ENCODE measurements around the gene ENTR1.

The ENTR1 gene

DNA sequence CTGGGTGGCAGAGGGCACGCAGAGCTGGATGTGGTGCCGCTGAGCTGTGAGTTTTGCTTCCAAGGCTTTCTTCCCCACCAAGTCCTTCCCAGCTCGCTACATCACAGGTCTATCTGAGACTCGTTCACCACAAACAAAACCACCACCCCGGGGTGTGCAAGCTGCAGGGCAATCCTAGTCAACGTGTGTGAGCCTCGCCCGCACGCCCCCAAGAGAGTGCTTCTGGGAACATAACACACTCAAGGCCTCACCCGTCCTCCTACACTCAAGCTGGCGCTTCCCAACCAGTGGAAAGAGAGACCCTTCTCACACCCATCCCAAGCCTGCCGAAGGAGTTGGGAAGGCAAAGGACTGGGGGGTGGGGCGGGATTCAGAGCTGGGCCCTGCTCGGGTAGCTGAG lies 21.0 kb downstream of the ENTR1 start:
- Histone ChIP-seq H3K36me3 (replicated peaks) (peaks cover 83% of the 10 kb centered on the region), H3K27ac (no peak overlapping the region), H3K27me3 (replicated peaks) (no peaks in the 10 kb centered on the region), H3K4me3 (ENCODE audit: low read depth, low read length) (no peak overlapping the region)
- TF ChIP-seq, protein P1, sequence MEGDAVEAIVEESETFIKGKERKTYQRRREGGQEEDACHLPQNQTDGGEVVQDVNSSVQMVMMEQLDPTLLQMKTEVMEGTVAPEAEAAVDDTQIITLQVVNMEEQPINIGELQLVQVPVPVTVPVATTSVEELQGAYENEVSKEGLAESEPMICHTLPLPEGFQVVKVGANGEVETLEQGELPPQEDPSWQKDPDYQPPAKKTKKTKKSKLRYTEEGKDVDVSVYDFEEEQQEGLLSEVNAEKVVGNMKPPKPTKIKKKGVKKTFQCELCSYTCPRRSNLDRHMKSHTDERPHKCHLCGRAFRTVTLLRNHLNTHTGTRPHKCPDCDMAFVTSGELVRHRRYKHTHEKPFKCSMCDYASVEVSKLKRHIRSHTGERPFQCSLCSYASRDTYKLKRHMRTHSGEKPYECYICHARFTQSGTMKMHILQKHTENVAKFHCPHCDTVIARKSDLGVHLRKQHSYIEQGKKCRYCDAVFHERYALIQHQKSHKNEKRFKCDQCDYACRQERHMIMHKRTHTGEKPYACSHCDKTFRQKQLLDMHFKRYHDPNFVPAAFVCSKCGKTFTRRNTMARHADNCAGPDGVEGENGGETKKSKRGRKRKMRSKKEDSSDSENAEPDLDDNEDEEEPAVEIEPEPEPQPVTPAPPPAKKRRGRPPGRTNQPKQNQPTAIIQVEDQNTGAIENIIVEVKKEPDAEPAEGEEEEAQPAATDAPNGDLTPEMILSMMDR (IDR thresholded peaks at IDR 0.05; ENCODE audit: low read depth, low read length, missing control alignments): no peak
- no peak for DNase-seq
- in situ Hi-C loops (cut with HindIII; ENCODE audit: low pct_ligation_motif_present, low sequenced_read_pairs): no loop called here

DNA sequence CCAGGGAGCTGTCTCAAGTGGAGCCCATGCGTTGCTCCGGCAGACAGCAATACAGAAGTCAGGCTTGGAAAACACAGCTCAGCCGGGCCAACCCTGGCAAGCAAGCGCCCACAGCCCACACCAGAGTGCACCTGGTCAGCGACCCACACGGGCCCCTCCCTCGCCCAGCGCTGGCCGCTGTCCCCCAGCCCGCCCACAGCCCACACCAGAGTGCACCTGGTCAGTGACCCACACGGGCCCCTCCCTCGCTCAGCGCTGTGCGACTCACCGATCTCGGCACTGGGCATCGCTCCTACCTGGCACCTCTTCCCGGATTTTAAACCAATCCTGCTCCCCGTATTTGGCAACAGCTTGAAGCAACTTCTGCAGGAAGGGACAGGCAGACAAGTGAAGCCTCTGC lies 23.2 kb downstream of the ENTR1 start:
- Histone ChIP-seq H3K27me3 (replicated peaks) (no peaks in the 10 kb centered on the region), H3K4me3 (ENCODE audit: low read depth, low read length) (no peak overlapping the region), H3K36me3 (replicated peaks) (peaks cover 80% of the 10 kb centered on the region), H3K27ac (no peak overlapping the region)
- in situ Hi-C loops (cut with HindIII; ENCODE audit: low pct_ligation_motif_present, low sequenced_read_pairs): no loop called here
- no peak for DNase-seq
- TF ChIP-seq, protein P1 (IDR thresholded peaks at IDR 0.05; ENCODE audit: low read depth, low read length, missing control alignments): no peak

DNA sequence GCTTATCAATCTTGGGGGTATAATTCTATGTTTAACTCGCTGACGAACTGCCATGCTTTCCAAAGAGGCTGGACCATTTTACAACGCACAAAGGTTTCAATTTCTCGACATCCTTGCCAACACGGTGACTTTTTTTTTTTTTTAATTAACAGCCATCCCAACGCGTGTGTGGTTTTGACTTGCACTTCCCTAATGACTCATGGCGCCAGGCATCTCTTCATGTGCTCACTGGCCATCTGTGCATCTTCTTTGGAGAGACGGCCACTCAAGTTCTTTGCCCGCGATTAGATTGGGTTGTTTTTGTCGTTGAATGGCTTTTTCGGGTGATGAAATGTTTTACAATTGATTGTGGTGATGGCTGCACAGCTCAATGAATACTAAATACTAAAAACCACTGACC lies 24.4 kb downstream of the ENTR1 start:
- no peaks in the 10 kb centered on the region for H3K27me3 ChIP-seq (replicated peaks)
- TF ChIP-seq, protein P1 (IDR thresholded peaks at IDR 0.05; ENCODE audit: low read depth, low read length, missing control alignments): no peak
- H3K36me3 ChIP-seq (replicated peaks): peaks cover 80% of the 10 kb centered on the region
- DNase-seq: no peak
- in situ Hi-C loops (cut with HindIII; ENCODE audit: low pct_ligation_motif_present, low sequenced_read_pairs): no loop called here
- H3K4me3 ChIP-seq (ENCODE audit: low read depth, low read length): no peak overlapping the region
- no peak overlapping the region for H3K27ac ChIP-seq

DNA sequence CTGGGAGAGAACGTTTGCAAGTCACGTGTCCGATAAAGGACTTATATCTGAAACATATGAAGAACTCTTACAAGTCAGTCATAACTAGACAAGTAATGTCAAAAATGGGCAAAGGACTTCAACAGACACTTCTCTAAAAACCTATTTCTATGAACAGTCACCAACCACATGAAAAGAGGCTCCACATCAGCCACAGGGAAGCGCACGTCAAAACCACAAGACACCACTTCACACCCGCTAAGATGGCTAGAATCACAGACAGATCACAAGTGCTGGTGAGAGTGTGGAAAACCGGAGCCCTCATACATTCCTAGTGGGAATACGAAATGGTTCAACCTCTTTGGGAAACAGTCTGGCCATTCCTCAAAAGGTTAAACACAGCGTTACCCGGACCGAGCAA lies 25.4 kb downstream of the ENTR1 start:
- Histone ChIP-seq H3K27me3 (replicated peaks) (no peaks in the 10 kb centered on the region), H3K4me3 (ENCODE audit: low read depth, low read length) (no peak overlapping the region), H3K27ac (no peak overlapping the region), H3K36me3 (replicated peaks) (peaks cover 85% of the 10 kb centered on the region)
- TF ChIP-seq, protein P1 (IDR thresholded peaks at IDR 0.05; ENCODE audit: low read depth, low read length, missing control alignments): no peak
- in situ Hi-C loops (cut with HindIII; ENCODE audit: low pct_ligation_motif_present, low sequenced_read_pairs): no loop called here
- no peak for DNase-seq

DNA sequence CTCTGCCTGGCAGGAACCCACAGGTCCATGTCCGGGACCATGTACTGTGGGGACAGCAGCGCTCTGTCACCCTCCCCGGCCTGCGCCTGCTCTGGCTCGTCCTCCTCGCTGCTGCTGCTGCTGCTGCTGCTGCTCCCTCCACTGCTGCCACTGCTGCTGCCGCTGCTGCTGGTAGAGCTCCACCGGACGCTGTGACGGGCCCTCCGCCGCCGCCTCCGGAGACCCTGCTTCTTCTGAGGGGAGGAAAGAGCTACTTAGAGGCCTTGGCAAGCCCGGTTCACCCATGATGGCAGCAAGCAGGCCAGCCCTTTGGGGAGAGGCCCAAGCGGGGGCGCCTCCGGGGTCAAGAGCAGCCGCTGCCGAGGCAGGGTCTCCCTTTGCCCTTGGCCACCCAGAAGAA lies 27.0 kb downstream of the ENTR1 start:
- DNase-seq: no peak
- Histone ChIP-seq H3K27me3 (replicated peaks) (no peaks in the 10 kb centered on the region), H3K27ac (no peak overlapping the region), H3K36me3 (replicated peaks) (peaks cover 84% of the 10 kb centered on the region), H3K4me3 (ENCODE audit: low read depth, low read length) (no peak overlapping the region)
- TF ChIP-seq, protein P1 (IDR thresholded peaks at IDR 0.05; ENCODE audit: low read depth, low read length, missing control alignments): no peak
- in situ Hi-C loops (cut with HindIII; ENCODE audit: low pct_ligation_motif_present, low sequenced_read_pairs): no loop called here

DNA sequence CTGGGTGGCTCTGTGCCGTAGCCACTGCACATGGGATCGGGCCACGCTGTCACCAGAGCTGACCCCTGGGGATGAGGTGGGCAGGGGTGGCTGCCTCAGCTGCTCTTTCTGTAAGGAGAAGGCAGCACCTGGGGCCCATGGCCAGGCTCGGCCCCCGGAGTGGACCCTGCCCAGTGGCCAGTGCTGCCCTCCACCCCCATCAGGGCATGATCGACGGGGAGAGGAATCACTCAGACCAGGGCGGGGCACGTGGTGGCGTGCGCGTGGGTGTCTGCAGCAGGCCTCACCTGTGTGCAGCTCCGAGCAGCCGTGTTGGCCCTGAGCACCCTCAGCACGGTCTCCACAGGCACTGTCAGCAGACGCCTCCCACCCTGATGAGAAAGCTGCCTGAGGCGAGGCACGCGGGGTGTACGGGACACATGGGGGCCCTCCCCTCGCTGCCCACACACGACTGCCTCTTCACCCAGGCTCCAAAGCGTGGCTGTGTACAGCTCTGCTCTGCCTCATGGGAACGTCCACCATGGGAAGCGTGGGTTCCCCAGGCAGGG lies 28.4 kb downstream of the ENTR1 start:
- in situ Hi-C loops (cut with HindIII; ENCODE audit: low pct_ligation_motif_present, low sequenced_read_pairs): no loop called here
- peaks cover 77% of the 10 kb centered on the region for H3K36me3 ChIP-seq (replicated peaks)
- H3K27ac ChIP-seq: no peak overlapping the region
- H3K27me3 ChIP-seq (replicated peaks): no peaks in the 10 kb centered on the region
- TF ChIP-seq, protein P1 (IDR thresholded peaks at IDR 0.05; ENCODE audit: low read depth, low read length, missing control alignments): no peak
- DNase-seq: no peak
- H3K4me3 ChIP-seq (ENCODE audit: low read depth, low read length): no peak overlapping the region

All from brain microvascular endothelial cell (primary cell).